Activated T-cell treated with anti-CD3 and anti-CD28 coated beads, Interleukin-2, amount 50 U/mL, for 24 hours (primary cell): ENCODE measurements around the gene EYS.

Source experiments
- DNase-seq: peaks from one replicate; pipeline ENCODE4 v3.0.0-alpha.2; 2020
- H3K27ac Mint-ChIP-seq: 2 replicates; pipeline ENCODE4 v1.8.0; 2020; ENCODE audit warnings: mild to moderate bottlenecking, mixed read lengths
- H3K27me3 Mint-ChIP-seq: 2 replicates; pipeline ENCODE4 v1.8.0; 2020; ENCODE audit warnings: mixed read lengths
- H3K36me3 Mint-ChIP-seq: 2 replicates; pipeline ENCODE4 v1.8.0; 2020; ENCODE audit warnings: low read depth, mixed read lengths
- H3K4me1 Mint-ChIP-seq: 2 replicates; pipeline ENCODE4 v1.8.0; 2020; ENCODE audit warnings: low read depth, mixed read lengths
- H3K4me3 Mint-ChIP-seq: 2 replicates; pipeline ENCODE4 v1.8.0; 2020; ENCODE audit warnings: mild to moderate bottlenecking, moderate library complexity, mixed read lengths
- H3K9me3 Mint-ChIP-seq: 2 replicates; pipeline ENCODE4 v1.8.0; 2020; ENCODE audit warnings: mixed read lengths

EYS gene

DNA sequence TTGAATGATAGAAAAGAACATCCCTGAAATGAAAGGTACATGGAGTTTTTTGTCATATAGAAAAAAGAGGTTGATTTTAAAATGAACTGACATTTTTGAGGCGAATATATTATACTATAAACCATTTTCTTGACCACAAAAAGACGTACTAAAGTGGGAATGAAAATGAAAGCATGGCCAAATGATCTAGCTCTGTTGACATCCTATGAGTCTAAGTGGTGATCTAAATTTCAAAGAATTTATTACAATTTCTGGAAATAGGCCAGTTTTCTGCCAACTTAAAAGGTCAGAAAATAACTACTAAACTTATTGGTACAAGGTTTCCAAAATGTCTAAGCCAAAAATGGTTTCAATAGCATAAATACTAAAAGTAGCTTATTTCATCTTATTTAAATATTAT is 536.8 kb downstream of the EYS start:
- Mint-ChIP-seq H3K36me3 (no peaks in the 10 kb centered on the region), H3K27me3 (no peaks in the 10 kb centered on the region), H3K4me3 (no peak overlapping the region), H3K9me3 (peaks cover 6% of the 10 kb centered on the region), H3K27ac (no peak overlapping the region), H3K4me1 (no peaks in the 10 kb centered on the region)
- no peak for DNase-seq

DNA sequence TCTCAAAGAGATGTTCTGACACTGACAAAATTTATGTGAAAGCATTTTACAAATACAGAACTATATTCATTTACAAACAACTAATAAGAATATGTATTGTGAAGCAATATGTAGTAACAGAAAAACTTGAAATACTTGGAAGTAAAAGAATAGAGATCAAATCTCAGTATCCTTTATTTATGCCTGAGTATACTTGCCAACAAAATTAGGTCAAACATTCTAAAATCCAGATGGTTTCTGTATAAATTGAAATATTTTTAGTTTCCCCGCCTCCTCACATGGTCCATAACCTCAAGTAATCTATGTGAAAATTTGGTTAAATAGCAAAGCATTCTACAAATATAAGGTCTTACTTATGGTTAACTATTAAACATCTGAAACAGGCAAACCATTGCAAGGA is 545.4 kb downstream of the EYS start:
- no peaks in the 10 kb centered on the region for H3K27me3 Mint-ChIP-seq
- peaks cover 11% of the 10 kb centered on the region for H3K9me3 Mint-ChIP-seq

GRCh38 chr6:65157025-65157424 is 550.0 kb downstream of the EYS start:
- H3K4me1 Mint-ChIP-seq = no peaks in the 10 kb centered on the region
- no peaks in the 10 kb centered on the region for H3K36me3 Mint-ChIP-seq
- no peak overlapping the region for H3K27ac Mint-ChIP-seq
- DNase-seq = no peak
- H3K4me3 Mint-ChIP-seq = no peak overlapping the region
- H3K9me3 Mint-ChIP-seq = peaks cover 15% of the 10 kb centered on the region
- H3K27me3 Mint-ChIP-seq = no peaks in the 10 kb centered on the region

More for the DNA sequence above, 545.4 kb downstream of the EYS start:
- Mint-ChIP-seq H3K27ac (no peak overlapping the region), H3K36me3 (no peaks in the 10 kb centered on the region), H3K4me1 (no peaks in the 10 kb centered on the region), H3K4me3 (no peak overlapping the region)
- DNase-seq = no peak

GRCh38 chr6:65155083-65155482 is 551.9 kb downstream of the EYS start:
- Mint-ChIP-seq H3K4me1 (no peaks in the 10 kb centered on the region), H3K27ac (no peak overlapping the region), H3K4me3 (no peak overlapping the region), H3K9me3 (peaks cover 20% of the 10 kb centered on the region), H3K27me3 (no peaks in the 10 kb centered on the region), H3K36me3 (no peaks in the 10 kb centered on the region)
- no peak for DNase-seq

- H3K27ac Mint-ChIP-seq = no peak overlapping the region
- no peak overlapping the region for H3K4me3 Mint-ChIP-seq
- no peaks in the 10 kb centered on the region for H3K36me3 Mint-ChIP-seq
- peaks cover 25% of the 10 kb centered on the region for H3K9me3 Mint-ChIP-seq
- no peaks in the 10 kb centered on the region for H3K4me1 Mint-ChIP-seq
- no peaks in the 10 kb centered on the region for H3K27me3 Mint-ChIP-seq
- no peak for DNase-seq
Measured at GRCh38 chr6:65149841-65150240, 557.2 kb downstream of the EYS start.

- Mint-ChIP-seq H3K4me1 (no peaks in the 10 kb centered on the region), H3K27ac (no peak overlapping the region), H3K9me3 (peaks cover 22% of the 10 kb centered on the region), H3K4me3 (no peak overlapping the region), H3K36me3 (no peaks in the 10 kb centered on the region), H3K27me3 (no peaks in the 10 kb centered on the region)
- no peak for DNase-seq
Measured at GRCh38 chr6:65148839-65149238, 558.2 kb downstream of the EYS start.

DNA sequence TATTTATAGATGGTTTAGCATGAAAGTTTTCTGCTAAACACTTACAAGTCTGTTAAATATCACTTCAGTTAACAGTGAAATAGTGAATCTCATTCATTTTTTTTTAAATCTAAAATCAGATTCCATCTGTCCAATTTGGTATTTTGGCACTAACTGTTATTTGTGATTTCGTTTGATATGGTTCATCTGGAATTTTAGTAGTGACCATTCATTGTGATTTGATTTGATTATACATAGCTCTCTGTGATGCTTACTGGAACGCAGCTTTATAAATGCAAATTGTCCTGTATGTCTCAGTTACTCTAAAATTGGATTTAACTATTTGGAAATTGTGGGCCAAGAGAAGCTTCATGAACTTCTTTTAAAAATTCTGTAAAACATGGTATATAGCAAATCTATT is 571.5 kb downstream of the EYS start:
- no peak overlapping the region for H3K4me3 Mint-ChIP-seq
- H3K27me3 Mint-ChIP-seq = no peaks in the 10 kb centered on the region
- H3K27ac Mint-ChIP-seq = no peak overlapping the region
- no peaks in the 10 kb centered on the region for H3K36me3 Mint-ChIP-seq
- no peak for DNase-seq
- no peaks in the 10 kb centered on the region for H3K4me1 Mint-ChIP-seq
- H3K9me3 Mint-ChIP-seq = peaks cover 32% of the 10 kb centered on the region

- no peaks in the 10 kb centered on the region for H3K27me3 Mint-ChIP-seq
- H3K27ac Mint-ChIP-seq = no peak overlapping the region
- no peaks in the 10 kb centered on the region for H3K36me3 Mint-ChIP-seq
- no peaks in the 10 kb centered on the region for H3K4me1 Mint-ChIP-seq
- no peak overlapping the region for H3K4me3 Mint-ChIP-seq
- peaks cover 14% of the 10 kb centered on the region for H3K9me3 Mint-ChIP-seq
- no peak for DNase-seq
Measured at GRCh38 chr6:65126667-65127066, 580.4 kb downstream of the EYS start.

DNA sequence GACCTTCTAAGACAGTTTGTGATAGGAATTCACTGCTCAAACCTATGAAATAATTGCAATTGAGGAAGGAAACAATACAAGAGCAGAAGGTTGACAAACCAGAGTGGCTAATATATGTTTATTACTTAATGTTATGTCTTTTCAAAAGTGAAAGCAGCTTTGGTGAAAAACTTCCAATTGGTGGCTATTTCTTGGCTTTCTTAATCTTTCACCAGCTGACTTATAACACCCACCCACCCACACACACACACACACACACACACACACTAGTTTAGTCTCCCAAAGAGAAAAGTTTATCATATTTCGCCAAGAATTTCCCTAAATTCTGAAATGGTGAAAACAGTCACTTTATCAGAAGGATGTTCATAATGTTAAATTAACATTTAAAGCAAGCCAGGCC is 583.5 kb downstream of the EYS start:
- no peak for DNase-seq
- Mint-ChIP-seq H3K36me3 (no peaks in the 10 kb centered on the region), H3K27me3 (no peaks in the 10 kb centered on the region), H3K9me3 (peaks cover 11% of the 10 kb centered on the region), H3K4me3 (no peak overlapping the region), H3K4me1 (no peaks in the 10 kb centered on the region), H3K27ac (no peak overlapping the region)

DNA sequence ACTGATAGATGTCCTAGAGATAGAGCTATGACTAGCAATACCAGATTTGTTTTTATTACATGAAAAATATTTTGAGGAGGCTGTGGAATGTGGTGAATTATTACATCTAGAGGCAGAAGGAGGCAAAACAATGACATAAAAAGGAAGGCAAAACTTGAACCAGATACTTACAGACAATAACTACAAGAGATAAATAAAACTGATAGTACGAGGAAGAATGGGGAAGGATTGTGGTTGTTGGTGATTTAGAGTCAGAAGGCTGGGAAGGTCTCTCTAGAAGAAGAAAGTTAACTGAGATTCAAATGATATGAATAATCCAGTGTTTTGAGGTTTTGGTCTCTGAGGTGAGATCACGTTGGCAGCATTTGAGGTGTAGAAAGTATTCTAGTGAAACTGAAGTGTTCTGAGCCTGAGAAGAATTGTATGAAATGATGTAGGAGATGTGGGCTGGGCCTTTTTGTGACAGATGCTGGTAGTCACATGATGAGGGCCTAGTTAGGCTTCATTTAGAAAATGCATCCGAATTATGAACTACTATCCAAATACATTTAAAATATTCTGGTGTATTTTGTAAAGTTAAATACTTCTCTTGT is 589.1 kb downstream of the EYS start:
- no peaks in the 10 kb centered on the region for H3K4me1 Mint-ChIP-seq
- H3K9me3 Mint-ChIP-seq = peaks cover 10% of the 10 kb centered on the region
- no peaks in the 10 kb centered on the region for H3K27me3 Mint-ChIP-seq
- H3K36me3 Mint-ChIP-seq = no peaks in the 10 kb centered on the region
- H3K4me3 Mint-ChIP-seq = no peak overlapping the region
- DNase-seq = no peak
- H3K27ac Mint-ChIP-seq = no peak overlapping the region

DNA sequence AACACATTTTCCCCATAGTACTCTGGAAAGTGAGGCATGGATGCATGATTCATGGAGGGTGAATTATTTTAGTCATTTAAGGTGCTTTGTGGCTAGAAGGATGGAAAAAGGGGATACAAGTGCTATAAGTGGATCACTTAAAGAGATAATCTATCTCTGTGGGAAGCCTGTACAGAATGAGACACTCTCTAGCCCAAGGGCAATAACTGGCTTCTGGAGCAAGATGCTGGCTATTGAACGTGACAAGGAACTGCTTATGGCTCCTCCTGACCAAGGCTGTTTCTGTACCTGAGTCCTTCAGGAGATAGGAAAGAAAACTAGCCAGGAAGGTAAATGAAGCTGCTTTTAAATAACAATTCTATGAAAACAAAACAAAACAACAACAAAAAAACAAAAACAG is 590.7 kb downstream of the EYS start:
- DNase-seq = no peak
- Mint-ChIP-seq H3K4me3 (no peak overlapping the region), H3K27me3 (no peaks in the 10 kb centered on the region)

GRCh38 chr6:65113581-65113980 is 593.4 kb downstream of the EYS start:
- peaks cover 9% of the 10 kb centered on the region for H3K9me3 Mint-ChIP-seq
- H3K4me3 Mint-ChIP-seq = no peak overlapping the region
- H3K4me1 Mint-ChIP-seq = no peaks in the 10 kb centered on the region
- no peak for DNase-seq
- H3K27me3 Mint-ChIP-seq = no peaks in the 10 kb centered on the region
- no peaks in the 10 kb centered on the region for H3K36me3 Mint-ChIP-seq
- H3K27ac Mint-ChIP-seq = no peak overlapping the region

More for the DNA sequence above, 590.7 kb downstream of the EYS start:
- H3K9me3 Mint-ChIP-seq = peaks cover 10% of the 10 kb centered on the region
- no peaks in the 10 kb centered on the region for H3K36me3 Mint-ChIP-seq
- no peaks in the 10 kb centered on the region for H3K4me1 Mint-ChIP-seq
- H3K27ac Mint-ChIP-seq = no peak overlapping the region

GRCh38 chr6:65112435-65112834 is 594.6 kb downstream of the EYS start:
- Mint-ChIP-seq H3K4me3 (no peak overlapping the region), H3K4me1 (no peaks in the 10 kb centered on the region), H3K27me3 (no peaks in the 10 kb centered on the region), H3K36me3 (no peaks in the 10 kb centered on the region), H3K27ac (no peak overlapping the region), H3K9me3 (peaks cover 9% of the 10 kb centered on the region)
- DNase-seq = no peak

- no peaks in the 10 kb centered on the region for H3K4me1 Mint-ChIP-seq
Measured at GRCh38 chr6:65110031-65110430, 597.0 kb downstream of the EYS start.

GRCh38 chr6:65098349-65098748 is 608.7 kb downstream of the EYS start:
- DNase-seq = no peak
- no peaks in the 10 kb centered on the region for H3K27me3 Mint-ChIP-seq
- no peaks in the 10 kb centered on the region for H3K4me1 Mint-ChIP-seq
- no peak overlapping the region for H3K4me3 Mint-ChIP-seq
- H3K9me3 Mint-ChIP-seq = peaks cover 10% of the 10 kb centered on the region
- H3K27ac Mint-ChIP-seq = no peak overlapping the region
- no peaks in the 10 kb centered on the region for H3K36me3 Mint-ChIP-seq

More at GRCh38 chr6:65110031-65110430, 597.0 kb downstream of the EYS start:
- DNase-seq = no peak
- Mint-ChIP-seq H3K36me3 (no peaks in the 10 kb centered on the region), H3K27me3 (no peaks in the 10 kb centered on the region), H3K27ac (no peak overlapping the region), H3K9me3 (peaks cover 8% of the 10 kb centered on the region), H3K4me3 (no peak overlapping the region)

- Mint-ChIP-seq H3K9me3 (peaks cover 7% of the 10 kb centered on the region), H3K4me1 (no peaks in the 10 kb centered on the region), H3K27me3 (no peaks in the 10 kb centered on the region), H3K27ac (no peak overlapping the region), H3K36me3 (no peaks in the 10 kb centered on the region), H3K4me3 (no peak overlapping the region)
- no peak for DNase-seq
Measured at GRCh38 chr6:65091561-65091960, 615.5 kb downstream of the EYS start.
